DND-41 (cell line): Measurements from ENCODE around the gene BAHD1.

ENCODE experiments used
- EZH2 ChIP-seq: IDR thresholded peaks from 3 replicates; pipeline ENCODE4 v1.6.1; 2012; ENCODE audit warnings: borderline replicate concordance, low read depth, mild to moderate bottlenecking, moderate library complexity, low read length, inconsistent platforms; ENCODE audit not compliant: severe bottlenecking
- TF ChIP-seq, protein P1 (sequence below): IDR thresholded peaks from 2 replicates; pipeline ENCODE4 v1.5.1; 2012; ENCODE audit warnings: borderline replicate concordance, low read length, moderate library complexity, mild to moderate bottlenecking; ENCODE audit not compliant: poor library complexity, severe bottlenecking; ENCODE audit errors: extremely low read depth

DNA sequence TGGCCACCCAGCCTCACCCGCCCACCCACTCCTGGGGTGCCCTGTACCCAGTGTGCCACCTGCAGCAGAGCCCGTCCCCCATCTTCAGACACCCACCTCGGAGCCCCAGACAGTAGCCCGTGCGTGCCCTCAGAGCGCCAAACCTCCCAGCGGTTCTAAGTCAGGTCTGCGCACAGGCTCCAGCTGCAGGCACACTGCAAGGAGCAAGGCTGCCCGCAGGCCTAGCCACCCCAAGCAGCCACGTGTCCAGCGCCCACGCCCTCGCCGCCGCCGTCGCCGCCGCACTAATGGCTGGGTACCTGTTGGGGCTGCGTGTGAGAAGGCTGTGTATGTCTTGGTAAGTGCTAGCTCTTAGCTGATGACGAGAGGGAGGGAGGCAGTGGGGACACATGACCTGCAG lies 21.2 kb downstream of the BAHD1 start:
- TF ChIP-seq, protein P1, sequence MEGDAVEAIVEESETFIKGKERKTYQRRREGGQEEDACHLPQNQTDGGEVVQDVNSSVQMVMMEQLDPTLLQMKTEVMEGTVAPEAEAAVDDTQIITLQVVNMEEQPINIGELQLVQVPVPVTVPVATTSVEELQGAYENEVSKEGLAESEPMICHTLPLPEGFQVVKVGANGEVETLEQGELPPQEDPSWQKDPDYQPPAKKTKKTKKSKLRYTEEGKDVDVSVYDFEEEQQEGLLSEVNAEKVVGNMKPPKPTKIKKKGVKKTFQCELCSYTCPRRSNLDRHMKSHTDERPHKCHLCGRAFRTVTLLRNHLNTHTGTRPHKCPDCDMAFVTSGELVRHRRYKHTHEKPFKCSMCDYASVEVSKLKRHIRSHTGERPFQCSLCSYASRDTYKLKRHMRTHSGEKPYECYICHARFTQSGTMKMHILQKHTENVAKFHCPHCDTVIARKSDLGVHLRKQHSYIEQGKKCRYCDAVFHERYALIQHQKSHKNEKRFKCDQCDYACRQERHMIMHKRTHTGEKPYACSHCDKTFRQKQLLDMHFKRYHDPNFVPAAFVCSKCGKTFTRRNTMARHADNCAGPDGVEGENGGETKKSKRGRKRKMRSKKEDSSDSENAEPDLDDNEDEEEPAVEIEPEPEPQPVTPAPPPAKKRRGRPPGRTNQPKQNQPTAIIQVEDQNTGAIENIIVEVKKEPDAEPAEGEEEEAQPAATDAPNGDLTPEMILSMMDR = no peak
- no peak for TF ChIP-seq EZH2
